Esophagus muscularis mucosa (tissue), 4 donors: ENCODE measurements around the gene DOCK4.

Source experiments
- EP300 ChIP-seq: sonication (generic); formaldehyde crosslinking; IDR thresholded peaks from one replicate; pipeline ENCODE4 v1.6.1; 2017; ENCODE audit warnings: antibody characterized with exemption
- POLR2A ChIP-seq: fragments of 450-650 bp; IDR thresholded peaks from one replicate; pipeline ENCODE4 v1.6.1; 2017; ENCODE audit warnings: antibody characterized with exemption, moderate library complexity, mild to moderate bottlenecking, low read depth
- POLR2AphosphoS5 ChIP-seq, 2 donors: sonication (generic); formaldehyde crosslinking; IDR thresholded peaks; one replicate each; pipeline ENCODE4 v1.6.1; 2017; ENCODE audit warnings: antibody characterized with exemption in 2 of 2
- TF ChIP-seq, protein P1 (sequence below), 3 experiments: fragments of 200-600 bp in 2 of 3; fragments of 450-650 bp in 1 of 3; sonication (generic) in 2 of 3; IDR thresholded peaks; one replicate each; pipeline ENCODE4 v1.5.1; 2017 to 2019; ENCODE audit warnings: antibody characterized with exemption in 3 of 3, mild to moderate bottlenecking in 2 of 3, moderate library complexity in 1 of 3

GRCh38 chr7:112053737-112054069 is 152.5 kb downstream of the DOCK4 start:
- TF ChIP-seq, protein P1, sequence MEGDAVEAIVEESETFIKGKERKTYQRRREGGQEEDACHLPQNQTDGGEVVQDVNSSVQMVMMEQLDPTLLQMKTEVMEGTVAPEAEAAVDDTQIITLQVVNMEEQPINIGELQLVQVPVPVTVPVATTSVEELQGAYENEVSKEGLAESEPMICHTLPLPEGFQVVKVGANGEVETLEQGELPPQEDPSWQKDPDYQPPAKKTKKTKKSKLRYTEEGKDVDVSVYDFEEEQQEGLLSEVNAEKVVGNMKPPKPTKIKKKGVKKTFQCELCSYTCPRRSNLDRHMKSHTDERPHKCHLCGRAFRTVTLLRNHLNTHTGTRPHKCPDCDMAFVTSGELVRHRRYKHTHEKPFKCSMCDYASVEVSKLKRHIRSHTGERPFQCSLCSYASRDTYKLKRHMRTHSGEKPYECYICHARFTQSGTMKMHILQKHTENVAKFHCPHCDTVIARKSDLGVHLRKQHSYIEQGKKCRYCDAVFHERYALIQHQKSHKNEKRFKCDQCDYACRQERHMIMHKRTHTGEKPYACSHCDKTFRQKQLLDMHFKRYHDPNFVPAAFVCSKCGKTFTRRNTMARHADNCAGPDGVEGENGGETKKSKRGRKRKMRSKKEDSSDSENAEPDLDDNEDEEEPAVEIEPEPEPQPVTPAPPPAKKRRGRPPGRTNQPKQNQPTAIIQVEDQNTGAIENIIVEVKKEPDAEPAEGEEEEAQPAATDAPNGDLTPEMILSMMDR (IDR thresholded peaks at IDR 0.05) = no peak
- TF ChIP-seq POLR2A (no peak), POLR2AphosphoS5 (IDR thresholded peaks at IDR 0.05) (no peak), EP300 (no peak)
